ENCODE data around the gene BNIP3.

BNIP3 gene

GRCh38 chr10:131978851-131979250 lies 2.9 kb downstream of the BNIP3 start:
- H3K4me1 Mint-ChIP-seq (ENCODE audit: low read depth), result peaks cover 61% of the 10 kb centered on the region
- H3K27me3 Mint-ChIP-seq (ENCODE audit: low read depth), result peaks cover 3% of the 10 kb centered on the region
- DNase-seq (ENCODE audit: low spot score), result no peak
- no peaks in the 10 kb centered on the region for H3K9me3 Mint-ChIP-seq
- H3K27ac Mint-ChIP-seq, result peak overlapping the region; percentile 86
- H3K36me3 Mint-ChIP-seq (ENCODE audit: low read depth), result peaks cover 44% of the 10 kb centered on the region
- peak overlapping the region; percentile 93 for H3K4me3 Mint-ChIP-seq

DNA sequence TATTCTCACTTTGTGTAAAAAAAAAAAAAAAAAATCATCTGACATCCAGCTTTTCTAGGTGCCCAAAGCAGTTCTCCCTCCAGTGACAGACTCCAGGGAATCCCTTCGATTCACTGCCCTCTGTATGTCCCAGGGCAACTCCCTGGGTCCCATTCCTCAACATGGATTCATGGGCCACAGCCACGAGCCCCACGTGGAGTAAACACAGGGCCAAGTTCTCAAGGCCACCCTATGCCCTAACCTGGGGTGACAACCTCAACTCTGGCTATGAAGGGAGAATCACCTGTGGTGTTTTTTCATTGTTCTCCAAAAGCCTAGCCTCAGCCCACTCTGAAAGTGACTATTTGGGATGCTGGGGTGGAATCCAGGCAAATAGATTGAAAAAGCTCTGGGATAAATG lies 3.4 kb downstream of the BNIP3 start:
- no peaks in the 10 kb centered on the region for H3K9me3 Mint-ChIP-seq
- H3K4me1 Mint-ChIP-seq (ENCODE audit: low read depth), result peaks cover 65% of the 10 kb centered on the region
- DNase-seq (ENCODE audit: low spot score), result no peak
- peaks cover 2% of the 10 kb centered on the region for H3K27me3 Mint-ChIP-seq (ENCODE audit: low read depth)
- H3K36me3 Mint-ChIP-seq (ENCODE audit: low read depth), result peaks cover 49% of the 10 kb centered on the region
- H3K27ac Mint-ChIP-seq, result no peak overlapping the region
- peak overlapping the region; percentile 69 for H3K4me3 Mint-ChIP-seq

DNA sequence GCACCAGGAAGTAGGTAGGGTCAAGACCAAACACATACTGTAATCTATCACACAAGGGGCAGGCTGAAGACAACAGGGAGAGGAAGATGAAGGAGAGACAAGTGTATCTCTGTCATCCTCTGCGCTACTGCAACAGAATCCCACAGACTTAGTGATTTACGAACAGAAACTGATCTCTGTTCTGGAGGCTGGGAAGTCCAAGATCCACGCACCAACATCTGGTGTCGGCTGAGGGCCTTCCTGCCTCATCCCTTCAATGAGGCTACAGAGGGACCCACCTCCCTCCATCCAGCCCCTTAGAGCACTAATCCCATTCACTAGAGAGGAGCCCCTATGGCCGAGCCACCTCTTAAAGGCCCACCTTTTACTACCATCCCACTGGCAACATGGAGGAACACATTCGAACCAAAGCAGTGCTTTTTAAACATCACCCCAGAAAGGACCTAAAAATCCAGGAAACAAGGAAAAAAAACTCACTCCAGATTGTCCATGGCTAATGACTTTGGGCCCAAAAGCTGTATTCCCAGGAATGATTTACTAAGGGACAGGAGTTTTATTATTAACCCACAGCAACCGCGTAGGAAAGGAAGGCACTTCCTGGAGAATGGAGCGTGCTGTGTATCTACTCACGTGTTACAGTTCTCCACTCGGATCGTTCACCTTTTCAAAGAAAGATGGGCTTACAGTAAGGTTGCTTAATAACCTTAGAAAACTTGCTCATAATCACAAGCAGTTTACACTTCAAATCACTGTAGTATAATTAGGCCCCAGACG lies 4.2 kb downstream of the BNIP3 start:
- no peak for DNase-seq (ENCODE audit: low spot score)
- Mint-ChIP-seq H3K27me3 (ENCODE audit: low read depth) (no peaks in the 10 kb centered on the region), H3K27ac (peak overlapping the region; percentile 26), H3K9me3 (no peaks in the 10 kb centered on the region), H3K4me1 (ENCODE audit: low read depth) (peaks cover 74% of the 10 kb centered on the region), H3K36me3 (ENCODE audit: low read depth) (peaks cover 56% of the 10 kb centered on the region), H3K4me3 (peak overlapping the region; percentile 69)

GRCh38 chr10:131975796-131976195 lies 5.9 kb downstream of the BNIP3 start:
- H3K36me3 Mint-ChIP-seq (ENCODE audit: low read depth), result peaks cover 67% of the 10 kb centered on the region
- H3K4me1 Mint-ChIP-seq (ENCODE audit: low read depth), result peaks cover 79% of the 10 kb centered on the region
- H3K4me3 Mint-ChIP-seq, result peak overlapping the region; percentile 46
- peak overlapping the region; percentile 83 for H3K27ac Mint-ChIP-seq
- no peaks in the 10 kb centered on the region for H3K27me3 Mint-ChIP-seq (ENCODE audit: low read depth)
- H3K9me3 Mint-ChIP-seq, result no peaks in the 10 kb centered on the region
- DNase-seq (ENCODE audit: low spot score), result no peak

DNA sequence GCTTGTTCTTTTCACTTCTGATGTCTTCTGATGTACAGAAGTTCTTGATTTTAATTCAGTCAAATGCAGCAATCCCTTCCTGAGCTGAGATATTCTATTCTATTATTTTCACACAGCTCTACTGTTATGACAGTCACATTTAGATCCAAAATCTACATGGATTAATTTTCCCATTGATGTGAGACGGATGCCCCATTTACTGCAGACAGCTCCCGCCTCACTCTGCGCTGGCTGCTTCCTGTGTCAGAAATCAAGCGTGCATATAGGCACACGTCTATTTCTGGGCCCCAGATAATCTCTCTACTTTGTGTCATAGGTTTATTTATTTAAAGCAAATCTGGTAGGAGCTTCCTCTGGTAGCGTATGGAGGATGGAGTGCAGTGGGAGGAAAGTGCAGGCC lies 6.7 kb downstream of the BNIP3 start:
- H3K9me3 Mint-ChIP-seq, result no peaks in the 10 kb centered on the region
- H3K36me3 Mint-ChIP-seq (ENCODE audit: low read depth), result peaks cover 73% of the 10 kb centered on the region
- H3K4me1 Mint-ChIP-seq (ENCODE audit: low read depth), result peaks cover 77% of the 10 kb centered on the region
- no peak for DNase-seq (ENCODE audit: low spot score)
- H3K27me3 Mint-ChIP-seq (ENCODE audit: low read depth), result no peaks in the 10 kb centered on the region
- peak overlapping the region; percentile 70 for H3K27ac Mint-ChIP-seq
- peak overlapping the region; percentile 57 for H3K4me3 Mint-ChIP-seq

- no peaks in the 10 kb centered on the region for H3K9me3 Mint-ChIP-seq
- peak overlapping the region; percentile 94 for H3K27ac Mint-ChIP-seq
- H3K27me3 Mint-ChIP-seq (ENCODE audit: low read depth), result no peaks in the 10 kb centered on the region
- peaks cover 67% of the 10 kb centered on the region for H3K36me3 Mint-ChIP-seq (ENCODE audit: low read depth)
- no peak for DNase-seq (ENCODE audit: low spot score)
- peaks cover 71% of the 10 kb centered on the region for H3K4me1 Mint-ChIP-seq (ENCODE audit: low read depth)
- peak overlapping the region; percentile 88 for H3K4me3 Mint-ChIP-seq
Measured at GRCh38 chr10:131974034-131974817, 7.5 kb downstream of the BNIP3 start.

- H3K36me3 Mint-ChIP-seq (ENCODE audit: low read depth), result peaks cover 73% of the 10 kb centered on the region
Measured at GRCh38 chr10:131973160-131973951, 8.4 kb downstream of the BNIP3 start.

GRCh38 chr10:131972474-131973071 lies 9.2 kb downstream of the BNIP3 start:
- DNase-seq (ENCODE audit: low spot score), result peak; percentile 47
- Mint-ChIP-seq H3K9me3 (no peaks in the 10 kb centered on the region), H3K36me3 (ENCODE audit: low read depth) (peaks cover 69% of the 10 kb centered on the region), H3K4me3 (peak overlapping the region; percentile 88), H3K27ac (peak overlapping the region; percentile 94), H3K4me1 (ENCODE audit: low read depth) (peaks cover 57% of the 10 kb centered on the region), H3K27me3 (ENCODE audit: low read depth) (no peaks in the 10 kb centered on the region)

More at GRCh38 chr10:131973160-131973951, 8.4 kb downstream of the BNIP3 start:
- no peaks in the 10 kb centered on the region for H3K27me3 Mint-ChIP-seq (ENCODE audit: low read depth)
- no peak for DNase-seq (ENCODE audit: low spot score)
- H3K4me3 Mint-ChIP-seq, result peak overlapping the region; percentile 88
- peak overlapping the region; percentile 94 for H3K27ac Mint-ChIP-seq
- H3K9me3 Mint-ChIP-seq, result no peaks in the 10 kb centered on the region
- H3K4me1 Mint-ChIP-seq (ENCODE audit: low read depth), result peaks cover 65% of the 10 kb centered on the region

GRCh38 chr10:131971591-131971990 lies 10.1 kb downstream of the BNIP3 start:
- no peak for DNase-seq (ENCODE audit: low spot score)
- H3K9me3 Mint-ChIP-seq, result no peaks in the 10 kb centered on the region
- no peaks in the 10 kb centered on the region for H3K27me3 Mint-ChIP-seq (ENCODE audit: low read depth)
- peaks cover 47% of the 10 kb centered on the region for H3K4me1 Mint-ChIP-seq (ENCODE audit: low read depth)
- peaks cover 68% of the 10 kb centered on the region for H3K36me3 Mint-ChIP-seq (ENCODE audit: low read depth)
- no peak overlapping the region for H3K4me3 Mint-ChIP-seq
- peak overlapping the region; percentile 7 for H3K27ac Mint-ChIP-seq

DNA sequence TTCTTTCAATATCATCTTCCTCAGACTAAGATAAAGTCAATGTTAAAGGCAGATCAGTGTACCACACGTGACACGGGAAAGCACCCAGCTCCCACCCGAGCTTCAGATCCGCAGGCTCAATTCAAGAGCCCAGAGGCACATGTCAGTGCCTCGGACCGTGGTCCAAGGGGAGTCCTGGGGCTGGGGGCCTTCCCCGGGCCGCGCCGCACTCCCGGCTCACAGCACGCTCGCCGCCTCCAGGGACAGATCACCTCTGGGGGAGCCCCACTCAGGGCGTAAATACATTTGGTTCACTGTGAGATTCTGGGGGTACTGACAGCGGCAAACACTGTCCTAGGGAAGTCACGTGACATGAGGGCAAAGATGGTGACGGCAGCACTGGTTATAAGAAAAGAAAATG lies 10.8 kb downstream of the BNIP3 start:
- DNase-seq (ENCODE audit: low spot score), result no peak
- Mint-ChIP-seq H3K4me1 (ENCODE audit: low read depth) (peaks cover 44% of the 10 kb centered on the region), H3K27ac (peak overlapping the region; percentile 55), H3K27me3 (ENCODE audit: low read depth) (no peaks in the 10 kb centered on the region), H3K36me3 (ENCODE audit: low read depth) (peaks cover 62% of the 10 kb centered on the region), H3K9me3 (no peaks in the 10 kb centered on the region), H3K4me3 (no peak overlapping the region)

DNA sequence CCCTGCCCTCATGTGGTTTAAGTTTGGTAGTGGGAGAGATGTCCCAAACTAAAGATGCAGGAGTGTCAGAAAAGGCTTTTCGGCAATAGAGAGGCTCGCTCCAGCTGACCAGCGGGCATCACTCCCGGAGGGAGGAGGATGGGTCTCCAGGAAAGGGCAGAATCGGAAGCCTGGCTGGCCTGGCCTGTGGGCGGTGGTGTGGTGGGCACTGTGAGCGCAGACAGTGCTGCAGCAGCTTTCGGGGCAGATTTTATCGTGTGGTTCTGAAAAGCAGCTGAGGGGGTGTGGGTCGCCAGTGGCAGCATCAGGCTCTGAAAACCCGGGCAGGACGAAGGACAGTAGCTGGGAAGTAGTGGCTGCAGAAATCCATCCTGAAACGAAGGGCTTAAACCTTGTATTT lies 12.8 kb downstream of the BNIP3 start:
- no peaks in the 10 kb centered on the region for H3K9me3 Mint-ChIP-seq
- no peaks in the 10 kb centered on the region for H3K27me3 Mint-ChIP-seq (ENCODE audit: low read depth)
- no peak overlapping the region for H3K4me3 Mint-ChIP-seq
- peaks cover 64% of the 10 kb centered on the region for H3K36me3 Mint-ChIP-seq (ENCODE audit: low read depth)
- peaks cover 36% of the 10 kb centered on the region for H3K4me1 Mint-ChIP-seq (ENCODE audit: low read depth)
- no peak for DNase-seq (ENCODE audit: low spot score)
- H3K27ac Mint-ChIP-seq, result no peak overlapping the region

DNA sequence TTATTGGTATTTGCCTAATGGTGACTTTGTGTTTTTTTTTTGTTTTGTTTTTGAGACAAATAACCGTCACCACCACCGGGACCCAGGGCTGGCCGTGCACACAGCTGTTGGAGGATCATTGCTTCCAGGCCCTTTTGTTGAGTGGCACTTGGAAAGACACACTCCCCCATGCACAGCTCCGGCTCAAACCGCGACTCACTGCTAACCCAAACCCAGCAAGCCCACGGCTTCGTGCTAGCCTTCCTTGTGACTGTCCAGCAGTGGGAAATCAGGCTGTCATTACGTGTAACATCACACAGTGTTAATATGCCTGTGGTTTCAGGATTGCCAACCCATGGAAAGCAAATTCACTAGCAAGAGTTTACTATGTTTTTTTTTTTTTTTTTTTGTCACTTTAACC lies 17.4 kb downstream of the BNIP3 start:
- H3K4me1 Mint-ChIP-seq (ENCODE audit: low read depth), result peaks cover 15% of the 10 kb centered on the region
- H3K27me3 Mint-ChIP-seq (ENCODE audit: low read depth), result no peaks in the 10 kb centered on the region
- H3K27ac Mint-ChIP-seq, result no peak overlapping the region
- H3K36me3 Mint-ChIP-seq (ENCODE audit: low read depth), result peaks cover 34% of the 10 kb centered on the region
- H3K9me3 Mint-ChIP-seq, result no peaks in the 10 kb centered on the region
- H3K4me3 Mint-ChIP-seq, result no peak overlapping the region
- DNase-seq (ENCODE audit: low spot score), result no peak

DNA sequence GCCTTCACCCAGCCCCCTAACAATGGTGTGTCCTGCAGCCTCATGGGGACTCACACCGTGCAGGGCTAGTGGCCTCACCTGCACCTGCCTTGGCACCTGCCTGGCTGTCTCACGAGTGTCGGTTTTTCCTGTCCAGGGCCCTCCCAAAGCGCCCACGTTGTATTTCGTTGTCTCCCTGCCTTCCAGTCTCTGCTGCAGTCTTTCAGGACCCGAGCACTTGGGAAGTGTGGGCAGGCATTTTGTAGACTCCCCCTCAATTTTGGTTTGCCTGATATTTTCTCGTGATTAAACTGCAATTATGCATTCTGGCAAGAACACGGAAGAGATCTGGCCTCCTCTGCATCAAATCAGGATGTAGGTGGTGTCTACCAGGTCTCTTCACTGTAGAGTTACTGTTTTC lies 17.9 kb downstream of the BNIP3 start:
- Mint-ChIP-seq H3K9me3 (no peaks in the 10 kb centered on the region), H3K4me1 (ENCODE audit: low read depth) (peaks cover 15% of the 10 kb centered on the region), H3K27me3 (ENCODE audit: low read depth) (no peaks in the 10 kb centered on the region), H3K36me3 (ENCODE audit: low read depth) (peaks cover 33% of the 10 kb centered on the region), H3K4me3 (no peak overlapping the region), H3K27ac (no peak overlapping the region)
- no peak for DNase-seq (ENCODE audit: low spot score)
